RWPE1 (cell line): ENCODE results near the gene ALKBH7.
"Not testable (repeated sequence)": the region's sequence is repeated elsewhere in the genome, so short reads cannot be mapped to it uniquely, and the experiment has no call there.

ENCODE experiments used
- CTCF ChIA-PET: fragments of 350-600 bp; sonication (Branson Sonifier 250); formaldehyde crosslinking; extraction: SDS; loops from one replicate; lab custom pipeline; 2021; lab: Yijun Ruan, JAX
- POLR2A ChIA-PET: fragments of 400-600 bp; formaldehyde crosslinking; extraction: SDS; loops from one replicate; lab custom pipeline; 2020; ENCODE audit warnings: antibody characterized with exemption; ENCODE audit not compliant: low non-redundant PET; lab: Yijun Ruan, JAX
- DNase-seq: peaks from one replicate; pipeline ENCODE4 v3.0.0; 2012; ENCODE audit warnings: low spot score
- H3K27ac ChIP-seq: fragments of 450-650 bp; 2 replicates; pipeline ENCODE4 v1.5.1; 2017
- CTCF ChIP-seq: fragments of 450-650 bp; conservative IDR thresholded peaks from 2 replicates; pipeline ENCODE4 v1.5.1; 2017; ENCODE audit warnings: low read depth, mild to moderate bottlenecking

Gene ALKBH7

DNA sequence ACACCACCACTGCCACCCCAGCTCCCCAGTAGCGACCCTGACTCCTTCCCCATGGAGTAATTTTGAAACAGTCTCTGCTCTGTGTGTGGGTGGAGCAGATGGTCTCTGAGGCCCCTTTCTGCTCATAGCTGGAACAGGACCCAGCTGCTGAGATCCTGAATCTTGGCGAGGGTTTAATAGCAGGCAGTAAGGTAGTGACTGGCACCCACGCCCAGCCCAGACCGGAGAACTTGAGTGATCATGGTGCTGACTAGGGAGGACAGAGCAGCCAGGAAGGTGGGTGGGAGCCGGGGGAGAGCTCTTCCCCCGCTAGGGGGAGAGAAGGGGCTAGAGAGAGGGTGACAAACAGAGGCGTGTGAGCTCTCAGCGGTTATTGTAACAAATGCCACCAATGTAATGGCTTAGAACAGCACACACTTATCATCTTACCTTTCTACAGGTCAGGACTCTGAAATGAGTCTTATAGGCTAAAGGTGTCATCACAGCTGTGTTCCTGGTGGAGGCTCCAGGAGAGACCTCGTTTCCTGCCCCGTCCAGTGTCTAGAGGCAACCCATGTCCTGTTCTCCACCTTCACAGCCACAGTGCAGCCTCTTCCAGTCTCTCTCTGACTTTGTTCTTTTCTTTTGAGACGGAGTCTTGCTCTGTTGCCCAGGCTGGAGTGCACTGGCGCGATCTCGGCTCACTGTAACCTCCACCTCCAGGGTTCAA lies 31.9 kb upstream of the ALKBH7 start:
- ChIA-PET POLR2A (no interaction called here), CTCF (interaction anchor here (0.6 kb wide), 2 partner anchors 17 to 20 kb away, joined by 3 to 5 read pairs; partner anchors contain the start of gene CLPP)
- DNase-seq, result no peak
- H3K27ac ChIP-seq, result no peak overlapping the region
- TF ChIP-seq CTCF, result no peak

DNA sequence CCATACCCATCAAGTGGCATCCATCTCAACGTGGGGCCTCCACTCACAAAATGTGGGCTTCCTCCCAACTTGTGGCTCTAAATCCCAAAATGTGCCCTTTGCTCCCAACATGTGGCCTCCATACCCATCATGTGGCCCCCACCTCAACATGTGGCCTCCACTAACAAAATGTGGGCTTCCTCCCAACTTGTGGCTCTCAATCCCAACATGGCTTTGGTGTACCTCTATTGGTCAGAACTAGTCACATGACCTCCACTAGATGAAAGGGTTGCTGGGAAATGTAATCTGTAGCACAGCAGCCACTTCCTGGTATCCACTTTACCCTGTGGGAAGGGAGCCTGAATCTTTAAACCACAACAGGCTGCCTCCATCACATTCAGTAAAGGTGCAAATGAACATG lies 29.1 kb upstream of the ALKBH7 start:
- CTCF ChIA-PET, result no interaction called here
- POLR2A ChIA-PET, result no interaction called here

DNA sequence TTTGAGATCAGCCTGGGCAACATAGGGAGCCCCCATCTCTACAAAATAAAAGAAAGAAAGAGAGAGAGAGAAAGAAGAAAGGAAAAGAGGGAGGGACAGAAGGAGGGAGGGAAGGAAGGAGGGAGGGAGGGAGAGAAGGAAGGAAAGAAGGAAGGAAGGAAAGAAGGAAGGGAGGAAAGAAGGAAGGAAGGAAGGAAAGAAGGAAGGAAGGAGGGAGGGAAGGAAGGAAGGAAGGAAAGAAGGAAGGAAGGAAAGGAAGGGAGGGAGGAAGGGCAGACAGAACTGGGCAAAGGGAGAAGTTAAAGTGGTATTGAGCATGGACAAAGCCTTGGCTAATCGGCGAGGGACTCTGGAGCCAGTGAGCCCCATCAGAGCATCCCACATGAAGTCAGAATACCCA lies 23.3 kb upstream of the ALKBH7 start:
- H3K27ac ChIP-seq, DNase-seq, CTCF ChIA-PET: not testable (repeated sequence)
- POLR2A ChIA-PET, result interaction anchor here (0.6 kb wide), 1 partner anchor 24 kb away, joined by 3 read pairs; no protein-coding TSS in a partner anchor

More for the DNA sequence above, 29.1 kb upstream of the ALKBH7 start:
- no peak overlapping the region for H3K27ac ChIP-seq
- no peak for TF ChIP-seq CTCF
- DNase-seq, result no peak

DNA sequence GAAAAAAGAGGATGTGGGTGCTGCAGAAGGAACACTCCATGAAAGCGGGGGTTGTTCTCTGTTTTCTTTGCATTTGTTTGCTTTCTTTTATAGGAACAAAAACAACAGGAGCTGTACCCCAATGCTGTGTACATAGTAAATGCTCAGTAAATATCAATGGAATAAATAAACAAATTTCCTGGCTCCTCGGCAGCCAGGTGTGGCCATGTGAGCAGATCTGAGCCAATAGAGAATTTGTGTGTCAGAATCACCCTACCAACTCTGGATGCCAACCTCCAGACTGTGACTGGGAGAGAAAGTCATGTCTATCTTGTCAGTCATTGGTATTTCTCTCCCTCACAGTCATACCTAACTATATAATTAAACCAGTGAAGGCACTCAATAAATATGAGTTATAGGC lies 21.9 kb upstream of the ALKBH7 start:
- H3K27ac ChIP-seq, result no peak overlapping the region
- ChIA-PET POLR2A (no interaction called here), CTCF (interaction anchor here (0.7 kb wide), 1 partner anchor 365 kb away, joined by 4 read pairs; no protein-coding TSS in a partner anchor)
- TF ChIP-seq CTCF, result no peak
- no peak for DNase-seq

DNA sequence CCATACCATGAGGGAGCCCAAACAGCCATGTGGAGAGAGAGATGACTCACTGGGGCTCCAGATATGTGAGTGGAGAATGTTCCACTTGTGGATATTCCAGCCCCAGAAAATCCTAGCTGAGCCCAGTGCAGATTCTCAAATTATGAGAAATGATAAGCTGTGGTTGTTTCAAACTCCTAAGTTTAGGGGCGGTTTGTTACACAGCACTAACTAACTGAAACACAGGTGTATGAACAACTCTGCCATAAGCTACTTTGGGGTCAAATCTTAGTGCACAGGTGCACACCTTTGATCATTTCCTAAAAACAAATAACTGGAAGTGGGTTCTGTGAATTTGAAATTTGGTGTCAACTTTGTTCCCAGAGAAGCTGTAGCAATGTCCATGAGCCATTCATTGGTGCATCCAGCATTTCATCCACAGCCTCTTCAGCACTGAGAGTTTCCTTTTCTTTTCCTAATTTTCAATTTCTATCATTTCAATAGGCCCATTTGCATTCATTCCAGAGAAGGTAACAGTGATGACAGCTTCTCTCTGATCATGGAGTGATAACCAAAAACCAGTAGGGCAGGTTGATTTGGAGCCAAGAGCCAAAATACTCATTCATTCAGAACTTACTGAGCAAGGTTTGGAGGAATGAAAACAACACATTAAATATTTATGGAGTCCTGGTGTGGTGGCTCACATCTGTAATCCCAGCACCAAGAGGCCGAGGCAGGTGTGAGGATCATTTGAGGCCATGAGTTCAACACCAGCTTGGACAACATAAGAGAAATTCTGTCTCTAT lies 20.0 kb upstream of the ALKBH7 start:
- DNase-seq, result no peak
- TF ChIP-seq CTCF, result no peak
- POLR2A ChIA-PET, result no interaction called here
- CTCF ChIA-PET, result interaction anchor here (0.5 to 1.1 kb wide), 3 partner anchors 10 to 183 kb away, joined by 3 to 5 read pairs (median 3); no protein-coding TSS in a partner anchor
- no peak overlapping the region for H3K27ac ChIP-seq

DNA sequence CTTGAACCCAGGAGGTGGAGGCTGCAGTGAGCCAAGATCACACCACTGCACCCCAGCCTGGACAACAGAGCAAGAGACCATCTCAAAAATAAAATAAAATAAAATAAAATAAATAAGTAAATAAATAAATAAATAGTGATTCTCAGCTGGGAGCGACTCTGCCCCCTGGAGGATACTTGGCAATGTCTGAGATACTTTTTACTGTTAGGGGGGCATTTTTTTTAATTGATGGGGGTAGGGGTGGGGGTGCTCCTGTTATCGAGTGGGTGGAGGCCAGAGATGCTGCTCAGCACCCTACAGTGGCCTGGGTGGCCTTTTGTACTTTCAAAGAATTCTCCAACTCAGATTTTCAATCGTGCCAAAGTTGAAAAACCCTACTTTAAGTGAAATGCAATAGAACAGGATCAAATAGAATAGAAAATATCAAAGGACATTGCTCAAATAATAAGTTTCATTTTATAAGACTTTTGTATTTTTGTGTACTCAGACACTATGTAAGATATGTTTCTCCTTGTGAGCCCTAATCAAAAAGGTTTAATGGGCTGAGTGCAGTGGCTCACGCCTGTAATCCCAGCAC lies 18.4 kb upstream of the ALKBH7 start:
- CTCF ChIA-PET, result interaction anchor here (0.6 to 1.0 kb wide), 9 partner anchors 9 to 881 kb away, joined by 3 to 11 read pairs (median 5); no protein-coding TSS in a partner anchor

GRCh38 chr19:6355321-6356040 lies 17.1 kb upstream of the ALKBH7 start:
- DNase-seq, POLR2A ChIA-PET, H3K27ac ChIP-seq, CTCF ChIA-PET: not testable (repeated sequence)

More for the DNA sequence above, 18.4 kb upstream of the ALKBH7 start:
- DNase-seq, result no peak
- POLR2A ChIA-PET, result no interaction called here
- no peak overlapping the region for H3K27ac ChIP-seq
- peak; percentile 37; the same call in 1 of the 2 replicates for TF ChIP-seq CTCF
